Measurements from ENCODE around the gene BMPR2. TPM values are rescaled to one million over a fixed set of nuclear protein-coding genes. Genes with fewer than 3 reads are reported as not detected.
"Not testable (repeated sequence)": the region's sequence is repeated elsewhere in the genome, so short reads cannot be mapped to it uniquely, and the experiment has no call there.

Gene BMPR2
- total RNA-seq, 1 donor from 2014 or later = 8.4 TPM

DNA sequence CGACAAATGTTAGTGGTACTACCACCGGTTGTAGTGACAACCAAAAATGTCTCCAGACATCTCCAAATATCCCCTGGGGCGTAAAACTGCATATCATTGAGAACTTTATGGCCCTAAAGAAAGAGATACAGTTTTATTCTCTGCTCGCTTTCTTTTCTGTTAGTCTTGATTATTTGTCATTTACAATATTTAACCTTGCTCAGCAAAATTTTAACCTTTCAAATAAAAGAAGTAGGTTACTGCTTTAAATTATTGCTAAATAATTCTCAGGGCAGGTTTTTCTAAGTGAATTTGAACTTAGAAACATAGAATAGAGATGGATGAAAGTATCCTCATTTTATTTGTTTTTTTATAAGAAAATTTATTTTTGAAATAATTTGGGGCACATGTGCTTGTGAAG lies 67.9 kb downstream of the BMPR2 start:
- intact Hi-C loops (cut with micrococcal nuclease) = no loop called here

DNA sequence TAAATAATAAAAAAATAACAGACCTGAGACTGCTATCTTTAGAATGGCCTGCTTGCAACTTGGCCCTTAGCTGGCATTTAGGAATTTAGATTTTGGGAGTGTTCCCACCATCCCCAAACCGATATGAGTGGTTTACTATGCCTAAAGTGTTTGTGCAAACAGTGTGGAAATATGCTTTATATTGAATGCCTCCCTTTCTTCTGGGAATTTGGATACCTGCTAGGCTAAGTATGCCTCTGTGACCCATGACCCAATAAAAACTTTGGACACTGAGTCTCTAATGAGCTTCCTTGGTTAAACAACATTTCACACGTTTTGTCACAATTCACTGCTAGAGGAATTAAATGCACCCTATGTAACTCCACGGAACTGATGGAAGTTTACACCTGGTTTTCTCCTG lies 73.2 kb downstream of the BMPR2 start:
- intact Hi-C loops (cut with micrococcal nuclease) = no loop called here

DNA sequence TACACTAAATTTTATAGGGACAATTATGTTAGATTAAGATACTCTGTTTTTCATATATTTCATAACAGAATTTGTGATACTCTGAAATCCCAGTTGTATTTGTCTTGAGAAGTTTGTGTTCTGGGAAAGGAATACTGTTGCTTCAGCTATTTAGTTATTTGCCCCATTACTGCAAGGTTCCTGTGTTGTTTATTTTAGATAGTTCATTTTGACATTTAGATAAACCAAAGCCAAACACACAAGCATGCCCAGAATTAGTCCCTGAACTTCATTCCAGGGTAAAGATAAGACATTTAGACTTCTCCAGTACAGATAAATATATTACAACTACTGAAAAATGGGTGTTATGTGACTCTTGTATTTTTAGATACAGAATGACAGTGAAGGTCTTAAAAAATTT lies 74.7 kb downstream of the BMPR2 start:
- intact Hi-C loops (cut with micrococcal nuclease) = no loop called here

DNA sequence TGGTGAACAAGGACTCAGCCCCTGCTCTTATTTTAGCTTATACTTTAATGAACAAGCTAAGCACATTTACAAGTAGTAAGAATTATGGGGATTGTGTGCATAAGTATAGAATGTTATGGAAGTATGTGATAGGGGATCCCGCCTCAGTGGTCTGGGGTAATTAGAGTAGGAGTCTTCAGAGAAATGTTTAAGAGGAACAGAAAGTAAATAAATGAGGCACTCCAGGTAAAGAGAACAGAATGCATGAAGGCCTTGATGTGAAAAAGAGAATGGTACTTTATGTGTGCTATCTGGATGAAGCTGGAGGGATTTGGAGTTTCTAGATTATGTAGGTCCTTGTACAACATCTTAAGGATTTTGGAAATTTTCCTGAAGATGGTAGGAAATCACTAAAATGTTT lies 76.6 kb downstream of the BMPR2 start:
- intact Hi-C loops (cut with micrococcal nuclease) = no loop called here

DNA sequence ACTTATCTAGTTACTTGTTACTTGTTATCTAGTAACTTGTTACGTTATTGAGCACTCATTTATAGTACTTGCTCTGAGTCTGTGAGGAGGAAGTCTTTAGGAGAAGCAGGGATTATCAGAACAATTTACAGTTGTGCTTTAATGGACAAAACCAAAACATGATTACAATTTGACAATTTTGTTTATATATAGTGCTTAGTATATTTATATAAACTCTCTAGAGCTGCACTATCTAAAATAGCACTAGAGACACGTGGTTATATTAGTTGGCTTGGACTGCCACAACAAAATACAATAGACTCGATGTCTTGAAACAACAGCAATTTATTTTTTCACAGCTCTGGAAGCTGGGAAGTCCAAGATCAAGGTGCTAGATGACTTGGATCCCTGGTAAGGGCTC lies 78.4 kb downstream of the BMPR2 start:
- intact Hi-C loops (cut with micrococcal nuclease) = no loop called here

DNA sequence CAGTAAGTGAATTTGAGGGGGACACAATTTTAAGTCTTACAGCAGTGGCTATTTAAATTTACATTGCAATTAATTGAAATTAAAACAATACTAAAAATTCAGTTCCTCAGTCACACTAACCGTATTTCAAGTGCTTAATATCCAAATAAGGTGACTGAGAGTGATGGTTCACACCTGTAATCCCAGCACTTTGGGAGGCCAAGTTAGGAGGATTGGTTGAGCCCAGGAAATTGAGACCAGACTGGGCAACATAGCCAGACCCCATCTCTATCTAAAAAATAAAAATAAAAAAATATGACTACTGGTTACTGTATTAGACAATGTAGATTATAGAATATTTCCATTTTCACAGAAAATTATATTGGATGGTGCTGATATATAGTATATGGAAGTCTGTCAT lies 79.0 kb downstream of the BMPR2 start:
- intact Hi-C loops (cut with micrococcal nuclease) = no loop called here

DNA sequence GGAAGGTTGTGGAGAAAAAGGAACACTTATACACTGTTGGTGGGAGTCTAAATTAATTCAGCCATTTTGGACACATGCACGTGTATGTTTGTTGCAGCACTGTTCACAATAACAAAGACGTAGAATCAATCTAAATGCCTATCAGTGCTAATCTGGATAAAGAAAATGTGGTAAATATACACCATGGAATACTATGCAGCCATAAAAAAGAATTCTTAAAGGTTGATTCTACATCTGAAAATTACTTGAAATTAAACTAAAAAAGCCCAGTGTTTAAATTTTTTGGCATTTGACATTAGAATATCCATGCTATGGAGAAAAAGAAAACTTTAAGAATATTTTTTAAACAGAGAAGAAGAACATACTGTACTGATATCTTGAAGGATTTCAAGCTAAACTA lies 84.0 kb downstream of the BMPR2 start:
- intact Hi-C loops (cut with micrococcal nuclease) = no loop called here

DNA sequence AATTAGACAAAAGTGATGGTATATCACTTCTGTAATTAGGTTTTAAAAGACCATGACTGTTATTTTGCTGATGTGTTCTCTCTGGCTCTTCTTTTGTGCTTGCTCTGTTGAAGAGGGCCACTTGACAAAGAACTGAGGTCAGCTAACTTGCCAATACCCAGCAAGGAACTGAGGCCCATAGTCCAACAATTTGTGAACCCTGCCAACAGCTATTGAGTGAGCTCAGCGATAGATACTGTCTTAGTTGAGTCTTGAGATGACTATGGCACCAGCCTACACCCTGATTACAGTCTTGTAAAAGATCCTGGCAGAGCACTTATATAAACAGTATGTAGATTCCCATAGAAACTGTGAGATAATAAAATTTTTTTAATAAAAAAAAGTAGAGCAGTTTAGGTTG lies 103.0 kb downstream of the BMPR2 start:
- intact Hi-C loops (cut with micrococcal nuclease) = no loop called here

DNA sequence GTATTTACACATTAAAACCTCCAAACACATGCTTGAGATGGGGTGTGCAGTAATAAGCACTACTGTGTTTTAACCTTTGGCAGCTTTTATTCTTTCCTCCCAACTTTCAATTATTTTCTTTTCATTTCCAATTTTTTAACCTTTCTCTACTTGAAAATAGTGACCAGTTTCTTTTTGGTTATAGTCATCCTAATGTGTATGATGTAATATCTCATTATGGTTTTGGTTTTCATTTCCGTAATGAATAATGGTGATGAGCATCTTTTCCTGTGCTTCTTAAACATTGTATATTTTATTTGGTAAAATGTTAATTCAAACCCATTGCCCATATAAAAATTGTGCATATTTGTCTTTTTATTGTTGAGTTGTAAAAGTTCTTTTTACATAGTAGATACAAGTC lies 103.5 kb downstream of the BMPR2 start:
- intact Hi-C loops (cut with micrococcal nuclease) = loop anchor here (5.0 kb wide), 1 partner anchor 72 kb away; no protein-coding TSS in a partner anchor

DNA sequence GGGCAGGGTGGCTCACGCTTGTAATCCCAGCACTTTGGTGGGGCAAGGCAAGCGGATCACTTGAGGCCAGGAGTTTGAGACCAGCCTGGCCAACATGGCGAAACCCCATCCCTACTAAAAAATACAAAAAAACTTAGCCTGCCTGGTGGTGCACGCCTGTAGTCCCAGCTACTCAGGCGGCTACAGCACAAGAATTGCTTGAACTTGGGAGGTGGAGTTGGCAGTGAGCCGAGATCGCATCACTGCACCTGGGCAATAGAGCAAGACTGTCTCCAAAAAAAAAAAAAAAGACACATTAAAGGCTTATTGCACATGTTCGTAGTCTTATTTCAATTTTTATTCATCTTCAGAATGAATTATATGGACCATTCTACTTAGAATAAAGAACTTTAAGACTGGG lies 110.2 kb downstream of the BMPR2 start:
- intact Hi-C loops (cut with micrococcal nuclease) = no loop called here

DNA sequence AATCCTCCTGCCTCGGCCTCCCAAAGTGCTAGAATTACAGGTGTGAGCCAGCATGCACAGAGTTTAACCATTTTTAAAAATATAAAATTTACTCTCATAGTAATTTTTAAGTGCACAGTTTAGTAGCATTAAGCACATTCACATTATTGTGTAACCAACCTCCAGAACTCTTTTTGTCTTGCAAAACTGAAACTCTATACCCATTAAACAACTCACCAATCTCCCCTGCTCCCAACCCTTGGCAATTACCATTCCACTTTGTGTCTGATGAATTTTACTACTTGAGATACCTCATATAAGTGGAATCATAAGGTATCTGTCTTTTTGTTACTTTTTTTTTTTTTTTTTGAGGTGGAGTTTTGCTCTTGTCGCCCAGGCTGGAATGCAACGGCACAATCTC lies 112.5 kb downstream of the BMPR2 start:
- intact Hi-C loops (cut with micrococcal nuclease) = no loop called here

DNA sequence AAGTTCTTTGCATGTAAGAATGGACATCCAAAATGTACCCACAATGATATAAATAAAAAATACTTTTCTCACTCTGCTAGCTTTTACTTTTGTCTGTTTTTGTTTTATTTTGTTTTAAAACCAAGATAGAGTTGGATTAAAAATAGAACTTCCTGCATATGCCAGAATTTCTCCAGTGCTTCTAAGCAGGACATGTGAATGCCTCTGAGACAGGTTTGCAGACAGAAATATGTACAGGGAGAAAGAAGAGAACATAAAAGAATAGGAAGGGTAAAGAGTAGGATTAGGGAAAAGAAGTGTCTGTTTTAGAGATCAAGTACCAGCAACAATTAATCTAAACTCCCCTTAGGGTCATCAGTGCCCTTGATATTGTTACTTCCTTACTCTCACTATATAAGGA lies 114.4 kb downstream of the BMPR2 start:
- intact Hi-C loops (cut with micrococcal nuclease) = no loop called here

DNA sequence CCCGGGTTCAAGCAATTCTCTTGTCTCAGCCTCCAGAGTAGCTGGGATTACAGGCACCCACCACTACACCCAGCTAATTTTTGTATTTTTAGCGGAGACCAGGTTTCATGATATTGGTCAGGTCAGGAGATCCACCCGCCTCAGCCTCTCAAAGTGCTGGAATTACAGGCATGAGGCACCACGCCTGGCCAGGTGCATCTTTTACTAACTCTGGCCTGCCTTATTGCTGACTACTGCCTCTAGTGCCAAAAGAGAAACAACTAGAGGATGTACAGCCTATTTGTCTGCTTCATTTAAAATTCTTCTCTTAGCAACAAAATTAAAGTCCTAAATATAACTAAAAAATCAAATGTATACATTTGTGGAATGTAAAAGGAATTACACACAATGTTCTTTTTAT lies 115.4 kb downstream of the BMPR2 start:
- intact Hi-C loops (cut with micrococcal nuclease) = no loop called here

DNA sequence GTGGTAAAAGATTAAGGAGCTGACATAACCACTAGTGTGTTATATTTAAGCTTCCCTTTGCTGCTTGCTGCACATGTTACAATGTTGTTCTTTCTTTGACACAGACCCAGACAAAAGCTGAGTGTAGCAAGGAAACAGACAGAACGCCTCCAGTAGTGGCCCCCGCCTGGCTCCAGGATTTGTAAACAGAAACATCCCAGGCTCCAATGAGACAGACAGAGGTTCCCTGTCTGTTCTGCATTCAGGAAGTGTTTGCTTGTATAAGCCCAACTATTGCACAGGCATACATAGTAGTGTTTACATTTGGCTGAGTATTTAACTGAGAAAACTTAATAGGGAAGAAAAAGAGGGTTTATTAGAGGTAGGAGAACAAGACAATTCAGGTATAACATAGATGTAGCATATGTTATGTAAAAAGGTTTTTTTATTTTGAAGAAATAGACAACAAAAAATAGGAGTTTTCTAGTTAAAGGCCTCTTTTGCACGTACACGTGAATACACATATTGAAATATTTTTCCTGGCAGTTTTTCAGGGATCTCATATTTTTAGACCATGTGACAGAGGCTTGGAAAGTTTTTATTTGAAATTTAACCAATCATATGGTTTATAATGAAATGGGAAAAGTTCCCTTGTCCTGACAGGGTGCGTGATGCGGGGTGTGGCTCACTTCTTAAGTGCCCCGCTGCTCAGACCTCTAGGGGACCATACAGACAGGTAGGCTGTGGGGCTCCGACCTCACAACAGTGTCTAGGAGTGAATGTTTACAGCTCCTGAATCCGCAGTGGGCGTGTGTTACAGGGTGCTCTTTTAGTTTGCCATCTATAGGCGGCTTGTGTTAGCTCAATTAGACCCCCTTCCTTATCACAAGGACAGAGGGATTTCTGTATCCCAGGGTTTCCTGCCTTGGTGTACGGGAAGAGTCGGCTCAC lies 118.4 kb downstream of the BMPR2 start:
- intact Hi-C loops (cut with micrococcal nuclease) = no loop called here

DNA sequence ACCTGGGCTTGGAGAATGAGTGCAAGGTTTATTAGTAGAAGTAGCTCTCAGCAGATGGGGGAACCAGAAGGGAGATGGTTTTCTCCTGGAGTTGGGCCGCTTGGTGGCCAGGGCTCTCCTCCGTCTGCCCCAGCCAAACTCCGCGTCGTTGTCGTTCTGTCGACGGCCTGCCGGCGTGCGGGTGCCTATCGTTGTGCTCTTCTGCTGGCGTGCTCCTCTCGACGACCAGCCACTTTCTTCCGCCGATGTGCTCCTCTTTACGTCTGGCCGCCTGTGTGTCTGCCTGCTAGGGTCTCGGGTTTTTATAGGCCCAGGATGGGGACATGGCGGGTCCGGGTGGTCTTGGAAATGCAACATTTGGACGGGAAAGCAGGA lies 119.1 kb downstream of the BMPR2 start:
- intact Hi-C loops (cut with micrococcal nuclease) = no loop called here

DNA sequence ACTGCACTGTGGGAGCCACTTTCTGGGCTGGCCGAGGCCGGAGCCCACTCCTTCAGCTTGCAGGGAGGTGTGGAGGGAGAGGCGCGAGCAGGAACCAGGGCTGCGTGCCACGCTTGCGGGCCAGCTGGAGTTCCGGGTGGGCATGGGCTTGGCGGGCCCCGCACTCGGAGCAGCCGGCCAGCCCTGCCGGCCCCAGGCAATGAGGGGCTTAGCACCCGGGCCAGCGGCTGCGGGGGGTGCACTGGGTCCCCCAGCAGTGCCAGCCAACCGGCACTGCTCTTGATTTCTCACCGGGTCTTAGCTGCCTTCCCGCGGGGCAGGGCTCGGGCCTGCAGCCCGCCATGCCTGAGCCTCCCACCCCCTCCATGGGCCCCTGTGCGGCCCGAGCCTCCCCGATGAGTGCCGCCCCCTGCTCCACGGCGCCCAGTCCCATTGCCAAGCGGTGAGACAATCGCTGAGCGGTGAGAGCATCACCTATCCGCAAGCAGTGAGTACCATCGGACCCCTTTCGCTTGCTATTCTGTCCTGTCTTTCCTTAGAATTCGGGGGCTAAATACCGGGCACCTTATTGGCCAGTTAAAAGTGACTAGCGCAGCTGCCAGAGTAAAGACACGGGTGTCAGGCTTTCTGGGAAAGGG lies 120.8 kb downstream of the BMPR2 start:
- intact Hi-C loops (cut with micrococcal nuclease) = not testable (repeated sequence)

DNA sequence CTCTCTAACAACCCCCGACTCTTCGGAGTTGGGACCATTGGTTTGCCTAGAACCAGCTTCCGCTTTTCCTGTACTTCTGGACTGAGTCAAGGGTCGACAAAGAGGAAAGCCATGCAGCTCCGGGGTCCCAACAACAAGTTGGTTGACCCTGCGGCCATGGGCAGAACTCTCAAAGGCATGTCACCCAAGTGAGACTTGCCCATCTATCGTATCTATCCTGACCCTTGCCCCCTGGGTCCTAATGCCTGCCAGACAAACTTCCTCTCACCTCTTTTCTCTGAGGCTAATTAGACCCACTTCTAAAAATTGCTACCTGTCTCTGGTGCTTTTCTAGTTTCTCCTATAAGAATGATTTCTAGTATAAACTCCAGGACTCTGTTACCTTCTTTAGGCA lies 121.3 kb downstream of the BMPR2 start:
- intact Hi-C loops (cut with micrococcal nuclease) = not testable (repeated sequence)

DNA sequence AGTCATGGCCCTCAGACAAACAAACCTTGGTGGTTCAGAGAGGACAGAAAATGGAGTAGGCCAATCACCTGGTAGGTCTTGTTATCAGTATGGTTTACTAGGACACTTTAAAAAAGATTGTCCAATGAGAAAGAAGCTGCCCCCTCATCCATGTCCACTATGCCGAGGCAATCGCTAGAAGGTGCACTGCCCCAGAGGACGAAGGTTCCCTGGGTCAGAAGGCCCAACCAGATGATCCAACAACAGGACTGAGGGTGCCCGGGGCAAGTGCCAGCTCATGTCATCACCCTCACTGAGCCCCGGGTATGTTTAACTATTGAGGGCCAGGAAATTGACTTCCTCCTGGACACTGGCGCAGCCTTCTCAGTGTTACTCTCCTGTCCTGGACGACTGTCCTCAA lies 123.7 kb downstream of the BMPR2 start:
- intact Hi-C loops (cut with micrococcal nuclease) = not testable (repeated sequence)

DNA sequence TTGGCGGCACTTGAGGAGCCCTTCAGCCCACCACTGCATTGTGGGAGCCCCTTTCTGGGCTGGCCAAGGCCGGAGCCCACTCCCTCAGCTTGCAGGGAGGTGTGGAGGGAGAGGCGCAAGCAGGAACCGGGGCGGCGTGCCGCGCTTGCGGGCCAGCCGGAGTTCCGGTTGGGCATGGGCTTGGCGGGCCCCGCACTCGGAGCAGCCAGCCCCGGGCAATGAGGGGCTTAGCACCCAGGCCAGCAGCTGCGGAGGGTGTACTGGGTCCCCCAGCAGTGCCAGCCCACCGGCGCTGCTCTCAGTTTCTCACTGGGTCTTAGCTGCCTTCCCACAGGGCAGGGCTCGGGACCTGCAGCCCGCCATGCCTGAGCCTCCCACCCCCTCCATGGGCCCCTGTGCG lies 127.1 kb downstream of the BMPR2 start:
- intact Hi-C loops (cut with micrococcal nuclease) = not testable (repeated sequence)

DNA sequence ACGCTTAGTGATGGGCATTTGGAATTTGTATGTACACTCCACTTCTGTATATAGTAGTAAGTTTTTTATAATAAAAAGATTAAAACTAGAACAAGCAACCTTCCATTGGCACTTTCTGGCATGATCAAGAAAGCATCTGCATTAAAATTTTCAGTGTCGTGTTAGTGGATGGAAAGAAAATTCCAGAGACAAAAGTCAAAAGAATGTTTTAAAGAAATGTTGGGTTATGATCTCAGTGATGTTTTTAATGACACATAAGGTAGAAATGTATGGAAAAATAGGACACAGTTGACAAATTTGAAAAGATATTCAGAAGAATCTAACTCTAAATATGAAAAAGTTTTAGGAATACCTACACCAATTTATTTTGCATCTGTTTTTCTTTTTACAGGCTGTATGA lies 132.6 kb downstream of the BMPR2 start:
- intact Hi-C loops (cut with micrococcal nuclease) = no loop called here

DNA sequence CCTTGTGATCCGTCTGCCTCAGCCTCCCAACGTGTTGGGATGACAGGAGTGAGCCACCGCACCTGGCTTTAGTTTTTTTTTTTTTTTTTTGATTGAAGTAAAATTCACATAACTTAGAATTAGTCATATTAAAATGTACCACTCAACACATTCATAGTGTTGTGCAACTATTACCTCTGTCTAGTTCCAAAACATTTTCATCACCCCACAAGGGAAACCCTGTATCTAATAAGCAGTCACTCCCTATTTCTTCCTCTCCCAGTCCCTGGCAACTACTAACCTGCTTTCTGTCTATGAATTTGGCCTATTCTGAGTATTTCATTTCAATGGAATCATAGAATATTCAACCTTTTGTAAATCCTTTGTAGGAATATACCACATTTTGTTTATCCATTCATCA lies 134.8 kb downstream of the BMPR2 start:
- intact Hi-C loops (cut with micrococcal nuclease) = no loop called here

DNA sequence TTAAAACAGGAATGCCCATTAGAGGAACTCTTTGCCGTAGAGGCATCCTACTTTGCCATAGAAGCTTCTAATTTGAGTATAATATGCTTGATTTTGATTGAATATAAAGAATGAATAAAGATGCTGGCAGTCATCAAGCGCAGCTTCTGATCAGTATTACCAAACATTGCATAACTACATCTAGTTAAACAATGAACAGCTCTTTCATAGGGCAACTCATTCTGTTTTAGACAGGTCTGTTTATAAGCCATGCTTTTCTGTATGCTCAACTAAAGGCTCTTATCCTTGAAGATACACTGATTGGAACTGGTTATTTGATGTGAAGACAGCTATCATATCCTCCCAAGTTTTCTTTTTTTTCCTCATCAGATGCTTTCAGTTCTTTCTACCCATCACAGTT lies 136.0 kb downstream of the BMPR2 start:
- intact Hi-C loops (cut with micrococcal nuclease) = no loop called here

DNA sequence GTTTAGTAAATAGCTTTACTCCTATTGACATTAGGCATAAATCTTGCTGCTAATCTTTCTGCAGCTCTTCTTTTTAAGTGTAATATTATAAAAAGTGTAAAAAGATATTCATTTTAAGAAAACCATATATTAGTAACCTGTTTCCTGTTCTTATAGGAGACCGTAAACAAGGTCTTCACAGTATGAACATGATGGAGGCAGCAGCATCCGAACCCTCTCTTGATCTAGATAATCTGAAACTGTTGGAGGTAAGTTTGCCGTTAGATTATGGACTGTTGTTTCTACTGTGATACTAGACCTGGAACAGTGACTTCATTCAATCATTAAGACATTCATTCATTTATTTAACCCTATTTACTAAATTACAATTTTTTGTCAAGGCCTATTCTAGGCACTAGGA lies 138.6 kb downstream of the BMPR2 start:
- intact Hi-C loops (cut with micrococcal nuclease) = no loop called here
